Measurements from ENCODE around the gene CLEC16A. TPM values are rescaled to one million over a fixed set of nuclear protein-coding genes. Genes with fewer than 3 reads are reported as not detected.
"Not testable (repeated sequence)": the region's sequence is repeated elsewhere in the genome, so short reads cannot be mapped to it uniquely, and the experiment has no call there.

The CLEC16A gene
- total RNA-seq, 1 experiment from 2014 or later: 8.0 TPM

DNA sequence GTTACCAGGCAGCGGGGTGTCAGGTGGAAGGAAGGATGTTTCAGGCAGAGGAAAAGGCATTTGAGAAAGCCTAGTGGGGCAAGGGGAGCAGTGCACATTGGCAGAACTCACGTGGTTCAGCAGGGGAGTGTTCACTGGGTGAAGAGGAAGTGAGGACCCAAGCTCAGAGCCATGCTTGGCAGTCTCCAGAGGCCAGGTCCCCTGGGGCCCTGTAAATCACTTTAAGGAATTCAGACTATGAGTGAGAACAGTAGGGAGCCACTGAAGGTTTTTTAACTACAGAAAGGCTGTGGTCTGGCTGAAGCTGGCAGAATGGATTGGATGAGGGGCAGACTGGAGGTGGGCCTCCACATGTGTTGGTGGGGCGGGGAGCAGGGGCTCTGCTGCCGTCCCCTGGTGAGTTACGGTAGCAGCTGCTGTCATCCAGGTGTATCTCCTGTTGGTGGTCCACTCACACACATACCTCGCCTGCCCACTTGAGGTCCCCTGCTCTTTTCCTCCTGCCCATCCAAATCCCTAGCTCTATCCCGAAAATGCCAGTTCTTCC is 5.1 kb downstream of the CLEC16A start:
- in situ Hi-C loops (cut with HindIII; ENCODE audit: low pct_unique_long_range_greater_than_20kb, low sequenced_read_pairs): loop anchor here (10.0 kb wide), 1 partner anchor 205 kb away; the partner anchor contains the start of gene NUBP1
- DNase-seq (ENCODE audit: low read depth, low spot score): peak; percentile 62

DNA sequence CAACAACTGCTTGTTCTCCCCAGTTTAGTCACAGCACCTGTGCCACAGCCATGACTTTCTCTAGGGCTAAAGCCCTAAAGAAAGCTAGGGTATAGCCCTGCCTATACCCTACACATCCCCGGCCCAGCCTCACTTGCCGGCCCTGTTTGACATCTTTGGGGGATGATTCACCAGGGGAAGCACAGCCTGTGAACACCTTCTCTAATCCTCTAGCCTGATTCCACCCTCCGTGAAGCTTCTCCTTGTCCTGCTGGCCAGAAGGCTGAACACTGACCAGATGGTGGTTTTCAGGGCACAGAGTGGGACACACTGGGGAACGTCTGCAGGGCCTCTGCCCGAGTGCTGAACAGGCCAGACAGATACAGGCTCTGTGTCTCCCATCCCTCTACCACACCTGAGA is 6.0 kb downstream of the CLEC16A start:
- no peak for DNase-seq (ENCODE audit: low read depth, low spot score)
- in situ Hi-C loops (cut with HindIII; ENCODE audit: low pct_unique_long_range_greater_than_20kb, low sequenced_read_pairs): no loop called here

DNA sequence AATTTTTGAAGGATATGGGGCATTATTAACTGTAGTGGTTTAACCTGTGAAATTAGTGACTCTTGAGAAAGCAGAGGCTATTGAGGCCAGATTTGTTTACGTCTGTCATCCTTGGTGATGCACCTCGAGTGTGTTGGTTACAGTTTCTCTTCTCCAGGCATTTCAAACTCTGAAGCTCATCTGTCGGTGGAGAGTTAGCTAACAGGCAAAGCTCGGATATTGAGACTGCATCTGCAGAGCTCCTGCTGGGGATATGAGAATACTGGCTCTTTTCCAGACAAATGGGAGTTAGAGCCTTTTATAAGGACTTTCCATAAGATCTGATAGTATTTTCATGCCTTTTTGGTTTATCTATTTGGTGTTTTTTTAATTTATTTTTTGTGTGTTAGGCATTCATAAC is 6.7 kb downstream of the CLEC16A start:
- in situ Hi-C loops (cut with HindIII; ENCODE audit: low pct_unique_long_range_greater_than_20kb, low sequenced_read_pairs): no loop called here
- no peak for DNase-seq (ENCODE audit: low read depth, low spot score)

DNA sequence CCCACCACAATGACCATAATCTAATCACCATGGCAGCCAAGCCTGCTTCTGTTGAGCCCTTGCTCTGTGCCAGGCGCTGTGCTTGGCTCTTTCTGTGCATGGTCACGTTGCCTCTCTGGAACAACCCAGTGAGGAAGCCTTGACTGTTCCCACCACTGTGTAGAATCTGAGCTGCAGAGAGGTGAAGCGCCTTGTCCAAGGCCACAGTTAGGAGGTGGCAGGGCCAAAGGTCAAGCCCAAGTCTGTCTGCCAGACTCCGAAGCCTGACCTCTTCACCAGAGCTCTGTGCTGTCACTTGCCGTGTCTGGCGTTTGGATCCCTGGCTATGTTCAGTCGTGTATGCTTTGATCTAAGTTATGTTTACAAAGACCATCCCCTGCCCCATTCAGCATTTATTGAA is 10.5 kb downstream of the CLEC16A start:
- no peak for DNase-seq (ENCODE audit: low read depth, low spot score)
- in situ Hi-C loops (cut with HindIII; ENCODE audit: low pct_unique_long_range_greater_than_20kb, low sequenced_read_pairs): no loop called here

DNA sequence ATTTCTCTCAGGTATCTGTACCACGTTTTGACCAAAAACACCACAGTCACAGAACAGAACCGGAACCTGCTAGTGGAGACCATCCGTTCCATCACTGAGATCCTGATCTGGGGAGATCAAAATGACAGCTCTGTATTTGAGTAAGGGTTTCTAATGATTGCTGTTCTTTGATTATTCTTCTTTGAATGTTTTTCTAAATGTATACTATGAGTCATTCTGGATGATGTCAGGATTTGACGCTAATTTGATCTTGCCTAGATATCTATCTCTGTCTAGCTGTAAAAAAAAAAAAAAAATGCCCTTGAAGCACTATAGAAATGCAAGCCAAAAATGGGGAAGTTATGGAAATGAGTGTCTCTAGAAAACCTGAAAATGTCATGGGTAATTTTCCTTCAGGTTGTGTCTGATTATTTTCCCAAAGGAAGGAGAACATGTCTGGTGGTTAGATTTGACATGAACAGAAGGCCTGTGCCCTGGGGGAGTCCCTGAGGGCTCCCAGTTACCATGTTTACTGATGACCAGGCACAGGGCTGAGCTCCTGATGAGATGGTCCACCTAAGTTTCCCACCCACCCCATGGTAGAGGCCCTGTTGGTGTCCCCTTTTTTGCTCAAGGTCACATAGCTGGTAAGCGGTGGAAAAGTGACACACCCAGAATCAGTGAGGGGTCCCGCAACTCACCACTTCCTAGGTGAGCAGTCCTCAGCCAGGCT is 13.6 kb downstream of the CLEC16A start:
- no peak for DNase-seq (ENCODE audit: low read depth, low spot score)
- in situ Hi-C loops (cut with HindIII; ENCODE audit: low pct_unique_long_range_greater_than_20kb, low sequenced_read_pairs): no loop called here

DNA sequence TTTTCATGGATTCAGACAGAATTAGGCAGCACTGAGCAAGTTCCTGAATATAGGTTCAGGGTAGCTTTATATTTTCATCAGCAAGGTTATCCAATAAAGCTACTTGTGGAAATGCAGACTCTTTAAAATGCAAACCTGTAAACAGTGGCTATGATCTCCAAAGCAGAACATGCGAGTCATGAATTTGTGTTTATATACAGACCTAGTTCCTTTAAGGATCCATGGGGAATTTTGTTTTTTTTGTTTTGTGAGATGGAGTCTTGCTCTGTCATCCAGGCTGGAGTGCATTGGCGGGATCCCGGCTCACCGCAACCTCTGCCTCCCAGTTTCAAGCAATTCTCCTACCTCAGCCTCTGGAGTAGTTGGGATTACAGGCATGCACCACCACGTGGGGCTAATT is 14.8 kb downstream of the CLEC16A start:
- in situ Hi-C loops (cut with HindIII; ENCODE audit: low pct_unique_long_range_greater_than_20kb, low sequenced_read_pairs): no loop called here
- no peak for DNase-seq (ENCODE audit: low read depth, low spot score)

DNA sequence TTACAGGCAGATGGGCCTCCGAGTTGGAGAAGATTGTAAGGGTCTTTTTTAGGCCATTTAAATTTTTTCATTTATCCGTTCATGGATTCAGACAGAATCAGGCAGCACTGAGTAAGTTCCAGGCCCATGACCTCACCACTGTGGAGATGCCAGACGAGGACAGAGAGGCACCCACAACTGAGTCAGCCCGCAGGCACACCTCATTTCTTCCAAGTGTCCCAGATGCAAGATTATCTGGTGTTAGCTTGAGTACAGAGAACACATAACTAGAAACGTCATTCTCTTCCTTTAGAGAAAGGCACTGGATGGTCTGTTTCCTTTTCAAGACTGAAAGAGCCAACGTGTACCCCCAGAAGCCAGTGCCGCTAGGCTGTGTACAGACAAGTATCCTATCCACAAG is 16.9 kb downstream of the CLEC16A start:
- in situ Hi-C loops (cut with HindIII; ENCODE audit: low pct_unique_long_range_greater_than_20kb, low sequenced_read_pairs): no loop called here
- no peak for DNase-seq (ENCODE audit: low read depth, low spot score)

DNA sequence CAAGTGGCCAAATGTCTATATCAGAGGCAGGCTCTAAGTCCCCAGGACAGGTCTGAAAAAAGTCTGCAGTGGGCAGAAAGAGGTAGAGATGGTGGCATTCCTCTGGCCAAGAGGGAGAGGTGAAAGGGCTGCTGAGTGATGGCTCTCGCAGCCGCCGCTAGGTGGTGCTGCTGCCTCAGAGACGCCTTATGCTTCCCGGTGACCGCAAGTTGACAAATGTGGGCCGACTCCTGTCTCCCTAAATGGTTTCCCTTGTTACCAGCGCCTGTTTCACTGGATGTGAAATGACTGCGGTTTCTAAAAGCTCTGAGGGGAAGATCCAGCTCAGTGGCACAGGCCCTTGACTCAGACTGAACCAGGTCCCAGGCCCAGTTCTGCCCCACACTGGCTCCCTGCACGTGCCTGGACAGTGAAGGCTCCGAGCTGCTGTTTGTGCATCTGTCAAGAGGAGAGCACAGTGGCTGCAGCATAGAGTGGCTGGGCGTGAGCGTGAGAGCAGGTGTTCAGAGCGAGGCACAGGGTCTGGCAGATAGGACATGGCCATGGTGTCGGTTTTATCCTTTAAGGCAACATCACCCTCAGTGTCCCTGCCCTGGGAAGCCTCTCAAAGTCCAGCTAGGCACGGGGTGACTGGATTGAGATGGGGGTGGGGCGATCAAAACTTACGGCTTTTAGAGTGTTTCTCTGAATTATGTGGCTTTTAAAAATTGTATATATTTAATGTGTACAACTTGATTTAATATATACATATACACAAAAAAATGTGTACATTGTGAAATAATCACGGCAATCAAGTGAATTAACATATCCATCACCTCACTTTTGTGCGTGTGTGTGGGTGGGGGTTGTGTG is 19.9 kb downstream of the CLEC16A start:
- DNase-seq (ENCODE audit: low read depth, low spot score): peak; percentile 80
- in situ Hi-C loops (cut with HindIII; ENCODE audit: low pct_unique_long_range_greater_than_20kb, low sequenced_read_pairs): no loop called here

DNA sequence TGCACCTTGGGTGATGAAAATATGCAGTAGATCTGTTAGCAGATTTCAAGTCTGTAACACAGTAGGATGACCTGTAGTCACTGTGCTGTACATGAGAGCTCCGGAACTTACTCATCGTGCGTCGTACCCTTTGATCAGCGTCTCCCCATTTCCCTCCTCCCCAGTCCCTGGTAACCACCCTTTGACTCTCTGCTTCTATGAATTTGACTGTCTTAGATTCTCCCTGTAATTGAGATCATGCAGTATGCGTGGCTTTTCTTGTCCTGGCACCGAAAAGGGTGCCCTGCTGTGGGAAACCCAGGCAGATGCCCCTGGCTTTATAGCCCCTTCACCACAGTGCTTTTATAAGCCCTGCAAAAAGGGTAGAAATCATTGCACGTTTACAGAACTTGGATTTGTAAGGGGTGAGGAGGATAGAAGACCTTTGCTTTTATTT is 20.5 kb downstream of the CLEC16A start:
- in situ Hi-C loops (cut with HindIII; ENCODE audit: low pct_unique_long_range_greater_than_20kb, low sequenced_read_pairs): no loop called here
- no peak for DNase-seq (ENCODE audit: low read depth, low spot score)

DNA sequence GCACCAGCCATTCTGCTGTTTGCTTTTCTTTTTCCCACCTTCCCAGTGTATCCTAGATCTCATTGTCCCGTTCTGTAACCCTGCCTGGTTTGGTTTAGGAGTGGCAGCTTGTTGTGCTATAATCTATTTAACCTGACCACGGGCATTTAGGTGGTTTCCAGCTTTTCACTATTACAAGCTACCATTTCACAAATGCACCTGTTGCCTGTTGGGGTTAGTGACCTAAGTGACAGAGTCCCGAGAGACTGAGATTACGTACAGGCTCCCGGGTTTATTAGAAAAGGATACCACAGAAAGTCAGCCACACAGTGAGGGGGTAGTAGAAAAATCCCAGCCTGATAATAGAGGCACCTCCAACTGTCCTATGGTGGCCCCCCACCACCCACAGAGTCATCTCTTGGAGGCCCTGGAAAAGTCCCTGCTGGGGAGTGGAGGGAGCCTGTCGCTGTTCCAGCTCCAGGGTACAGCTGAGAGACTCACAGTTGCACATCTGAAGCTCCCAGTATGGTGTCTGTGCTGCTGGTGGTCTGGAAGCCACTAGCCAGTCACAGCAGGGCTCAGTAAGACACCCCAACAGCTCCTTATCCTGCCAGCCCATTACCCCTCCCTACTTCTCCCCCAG is 21.2 kb downstream of the CLEC16A start:
- no peak for DNase-seq (ENCODE audit: low read depth, low spot score)
- in situ Hi-C loops (cut with HindIII; ENCODE audit: low pct_unique_long_range_greater_than_20kb, low sequenced_read_pairs): no loop called here

DNA sequence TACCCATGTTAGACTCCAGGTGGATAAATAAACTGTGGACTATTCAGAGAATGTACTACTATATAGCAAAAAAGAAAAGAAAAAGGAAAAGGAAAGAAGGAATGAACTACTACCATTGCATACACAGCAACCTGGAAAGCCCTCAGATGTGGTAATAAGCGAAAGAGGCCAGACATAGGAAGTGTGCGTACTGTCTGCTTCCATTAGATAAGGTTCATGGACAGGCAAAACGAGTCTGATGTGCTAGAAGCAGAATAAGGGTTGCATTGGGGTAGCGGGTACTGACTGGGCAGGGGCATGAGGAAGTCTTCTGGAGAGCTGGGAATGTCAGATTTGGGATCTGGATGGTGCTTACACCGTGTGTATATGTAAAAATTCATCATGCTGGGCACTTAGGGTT is 21.8 kb downstream of the CLEC16A start:
- in situ Hi-C loops (cut with HindIII; ENCODE audit: low pct_unique_long_range_greater_than_20kb, low sequenced_read_pairs): no loop called here
- no peak for DNase-seq (ENCODE audit: low read depth, low spot score)

DNA sequence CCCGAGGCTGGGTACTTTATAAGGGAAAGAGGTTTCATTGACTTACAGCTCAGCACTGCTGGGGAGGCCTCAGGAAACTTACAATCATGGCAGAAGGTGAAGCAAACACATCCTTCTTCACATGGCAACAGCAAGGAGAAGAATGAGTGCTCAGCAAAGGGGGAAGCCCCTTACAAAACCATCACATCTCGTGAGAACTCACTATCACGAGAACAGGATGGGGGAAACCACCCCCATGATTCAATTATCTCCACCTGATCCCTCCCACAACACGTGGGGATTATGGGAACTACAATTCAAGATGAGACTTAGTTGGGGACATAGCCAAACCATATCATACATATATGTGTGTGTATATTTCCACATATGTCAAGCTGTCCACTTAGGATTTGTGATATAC is 22.2 kb downstream of the CLEC16A start:
- DNase-seq (ENCODE audit: low read depth, low spot score); in situ Hi-C loops (cut with HindIII; ENCODE audit: low pct_unique_long_range_greater_than_20kb, low sequenced_read_pairs): not testable (repeated sequence)

DNA sequence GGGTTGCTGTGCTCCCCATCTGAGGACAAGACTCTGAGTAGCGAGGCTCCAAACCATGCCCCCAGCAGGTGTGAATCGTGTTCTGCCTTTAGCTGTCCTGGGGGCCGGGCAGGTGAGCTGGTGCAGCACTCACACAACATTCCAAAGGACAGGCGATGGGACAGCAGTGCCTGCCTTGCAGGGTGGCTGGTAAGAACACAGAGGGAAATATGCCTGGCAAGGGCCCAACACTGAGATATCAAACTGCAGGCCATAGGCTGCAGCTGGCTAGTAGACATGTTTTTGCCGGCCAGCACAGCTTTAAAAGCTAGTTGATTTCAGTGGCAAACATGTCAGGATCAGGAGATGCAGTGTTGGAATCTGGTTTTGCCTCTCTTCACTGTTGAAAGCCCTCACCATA is 23.6 kb downstream of the CLEC16A start:
- in situ Hi-C loops (cut with HindIII; ENCODE audit: low pct_unique_long_range_greater_than_20kb, low sequenced_read_pairs): no loop called here
- no peak for DNase-seq (ENCODE audit: low read depth, low spot score)

DNA sequence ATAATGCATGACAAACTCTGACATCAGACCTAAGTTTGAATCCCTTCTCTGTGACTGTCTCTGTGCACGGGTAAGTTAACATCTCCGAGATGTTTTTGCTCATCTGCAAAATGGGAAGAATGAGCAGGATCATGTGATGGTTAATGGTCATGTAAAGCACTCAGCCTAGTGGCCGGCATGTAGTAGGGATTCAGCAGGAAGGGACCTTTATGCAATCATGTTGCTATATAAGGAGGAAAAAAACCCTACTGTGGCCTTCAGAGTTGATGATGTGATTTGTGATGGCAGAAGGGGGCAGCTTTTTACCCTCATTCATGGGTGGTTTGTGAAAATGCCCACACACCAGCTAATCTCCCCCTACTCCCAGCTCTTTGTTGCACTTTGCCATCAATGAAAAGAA is 24.1 kb downstream of the CLEC16A start:
- DNase-seq (ENCODE audit: low read depth, low spot score): no peak
- in situ Hi-C loops (cut with HindIII; ENCODE audit: low pct_unique_long_range_greater_than_20kb, low sequenced_read_pairs): no loop called here

DNA sequence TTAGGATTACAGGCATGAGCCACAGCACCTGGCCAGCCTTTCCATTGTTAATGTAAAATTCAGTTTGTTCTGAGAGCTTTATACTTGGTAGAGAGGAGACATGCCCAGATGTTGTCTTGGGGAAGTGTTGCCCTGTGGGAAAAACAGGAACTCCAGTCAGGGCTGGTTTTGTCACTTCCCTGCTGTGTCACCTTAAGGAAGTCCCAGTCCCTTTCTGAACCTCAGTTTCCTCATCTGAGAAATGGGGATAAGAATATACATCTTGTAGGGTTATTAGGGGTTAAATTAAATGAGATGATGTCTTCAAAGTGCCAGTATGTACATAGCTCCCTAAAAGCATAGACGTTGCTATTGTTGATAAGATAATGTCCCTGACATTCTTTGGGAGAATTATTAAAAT is 25.3 kb downstream of the CLEC16A start:
- in situ Hi-C loops (cut with HindIII; ENCODE audit: low pct_unique_long_range_greater_than_20kb, low sequenced_read_pairs): no loop called here
- DNase-seq (ENCODE audit: low read depth, low spot score): no peak

DNA sequence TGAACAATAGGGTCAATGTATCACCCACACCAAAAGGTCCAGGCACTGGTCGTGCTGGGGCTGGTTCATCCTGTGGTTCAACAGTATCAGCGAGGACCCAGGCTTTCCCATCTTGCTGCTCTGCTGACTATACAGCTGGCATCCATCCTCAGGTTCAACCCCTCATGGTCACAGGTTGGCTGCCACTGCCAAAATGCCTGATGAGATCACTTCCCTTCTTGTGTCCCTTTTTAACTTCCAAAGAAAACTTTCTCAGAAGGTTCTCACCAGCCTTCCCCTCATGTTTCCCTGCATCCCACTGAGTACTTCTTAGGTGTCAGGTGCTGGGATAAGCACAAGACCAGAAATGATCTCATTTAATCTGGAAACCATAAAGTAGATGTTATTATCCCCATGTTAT is 25.7 kb downstream of the CLEC16A start:
- in situ Hi-C loops (cut with HindIII; ENCODE audit: low pct_unique_long_range_greater_than_20kb, low sequenced_read_pairs): no loop called here
- no peak for DNase-seq (ENCODE audit: low read depth, low spot score)

DNA sequence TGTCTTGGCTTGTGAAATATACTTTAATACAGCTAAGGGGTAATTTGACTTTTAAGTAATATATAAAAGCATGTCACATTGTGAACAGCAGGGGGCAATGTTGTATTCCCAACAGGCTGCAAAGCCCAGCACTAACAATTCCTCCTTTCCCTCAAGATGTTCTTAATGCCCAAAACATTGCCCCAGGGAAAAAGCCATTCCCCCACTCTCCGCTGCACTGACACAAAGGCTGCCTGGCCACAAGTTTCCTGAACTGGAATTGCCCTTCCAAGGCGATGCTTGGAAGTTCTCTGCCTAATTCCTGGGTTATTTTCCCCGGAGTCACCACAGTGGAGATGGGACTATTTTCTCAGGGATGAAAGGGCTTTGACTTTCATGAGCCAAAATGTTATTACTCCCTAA is 27.2 kb downstream of the CLEC16A start:
- in situ Hi-C loops (cut with HindIII; ENCODE audit: low pct_unique_long_range_greater_than_20kb, low sequenced_read_pairs): no loop called here
- DNase-seq (ENCODE audit: low read depth, low spot score): peak; percentile 79

DNA sequence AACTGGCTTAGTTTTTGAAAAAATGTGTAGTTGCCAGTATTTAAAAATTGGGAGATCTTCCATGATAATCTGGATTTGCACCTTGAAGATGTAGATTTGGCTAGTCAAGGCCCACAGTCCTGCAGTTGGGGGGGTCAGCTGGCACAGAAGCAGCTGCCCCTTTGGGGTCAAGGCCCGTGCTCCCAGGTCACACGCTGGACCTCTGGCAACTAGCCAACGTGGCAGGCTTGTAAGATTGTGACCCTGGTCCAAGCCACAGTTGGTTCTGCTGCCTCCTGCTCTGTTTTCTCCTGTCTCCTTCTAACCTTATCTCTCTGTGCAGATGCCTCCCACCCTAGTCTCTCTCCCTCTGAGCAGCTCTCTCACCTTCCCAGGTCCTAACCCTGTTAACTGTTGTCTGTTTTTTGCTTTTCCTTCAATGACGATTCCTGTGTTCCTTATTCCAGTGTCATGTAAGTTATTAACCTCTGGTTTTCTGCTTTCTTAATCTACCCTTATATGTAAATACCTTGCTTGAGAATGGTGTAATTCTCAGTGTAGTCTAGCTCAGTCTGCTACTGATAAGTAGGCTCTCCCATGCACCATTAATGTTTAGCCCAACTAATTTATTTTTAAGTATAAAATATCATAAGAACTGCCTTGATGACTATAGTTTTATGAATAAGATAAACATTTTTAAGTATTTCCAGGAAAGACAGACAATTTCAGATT is 27.9 kb downstream of the CLEC16A start:
- DNase-seq (ENCODE audit: low read depth, low spot score): no peak
- in situ Hi-C loops (cut with HindIII; ENCODE audit: low pct_unique_long_range_greater_than_20kb, low sequenced_read_pairs): no loop called here
